ENCODE results near the gene ADAMTS3. TPM values are rescaled to one million over a fixed set of nuclear protein-coding genes. Genes with fewer than 3 reads are reported as not detected.

ADAMTS3 gene
- polyA plus RNA-seq, 2 of the 4 experiments (the other 2 are of a cell fraction): 0.03 TPM; not detected in 1

GRCh38 chr4:72484981-72485380 lies 84.0 kb downstream of the ADAMTS3 start:
- no peak for ATAC-seq
- FAIRE-seq: no peak
- POLR2A ChIA-PET: no interaction called here
- H3K27ac ChIP-seq: no peak overlapping the region
- no peak overlapping the region for H3K4me2 ChIP-seq
- TF ChIP-seq, protein P1, sequence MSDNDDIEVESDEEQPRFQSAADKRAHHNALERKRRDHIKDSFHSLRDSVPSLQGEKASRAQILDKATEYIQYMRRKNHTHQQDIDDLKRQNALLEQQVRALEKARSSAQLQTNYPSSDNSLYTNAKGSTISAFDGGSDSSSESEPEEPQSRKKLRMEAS (IDR thresholded peaks at IDR 0.05): no peak
- TF ChIP-seq KDM1A (IDR thresholded peaks at IDR 0.05; ENCODE audit: low read depth) (no peak), MAZ (IDR thresholded peaks at IDR 0.05; ENCODE audit: borderline replicate concordance, low read depth, low read length) (no peak), NR3C1 (IDR thresholded peaks at IDR 0.05) (no peak), HDAC2 (IDR thresholded peaks at IDR 0.05) (no peak), NPAS2 (CRISPR knock-in tag; IDR thresholded peaks at IDR 0.05; ENCODE audit: borderline replicate concordance) (no peak), NFE2L2 (conservative IDR thresholded peaks at IDR 0.05; ENCODE audit: low read length) (no peak), USF2 (IDR thresholded peaks at IDR 0.05) (no peak), ZFP36 (IDR thresholded peaks at IDR 0.05; ENCODE audit: borderline replicate concordance, partially characterized antibody) (no peak), RAD21 (conservative IDR thresholded peaks at IDR 0.05 in 1 of 2, IDR thresholded peaks at IDR 0.05 in 1 of 2) (no peak)
- TF ChIP-seq, protein P2, sequence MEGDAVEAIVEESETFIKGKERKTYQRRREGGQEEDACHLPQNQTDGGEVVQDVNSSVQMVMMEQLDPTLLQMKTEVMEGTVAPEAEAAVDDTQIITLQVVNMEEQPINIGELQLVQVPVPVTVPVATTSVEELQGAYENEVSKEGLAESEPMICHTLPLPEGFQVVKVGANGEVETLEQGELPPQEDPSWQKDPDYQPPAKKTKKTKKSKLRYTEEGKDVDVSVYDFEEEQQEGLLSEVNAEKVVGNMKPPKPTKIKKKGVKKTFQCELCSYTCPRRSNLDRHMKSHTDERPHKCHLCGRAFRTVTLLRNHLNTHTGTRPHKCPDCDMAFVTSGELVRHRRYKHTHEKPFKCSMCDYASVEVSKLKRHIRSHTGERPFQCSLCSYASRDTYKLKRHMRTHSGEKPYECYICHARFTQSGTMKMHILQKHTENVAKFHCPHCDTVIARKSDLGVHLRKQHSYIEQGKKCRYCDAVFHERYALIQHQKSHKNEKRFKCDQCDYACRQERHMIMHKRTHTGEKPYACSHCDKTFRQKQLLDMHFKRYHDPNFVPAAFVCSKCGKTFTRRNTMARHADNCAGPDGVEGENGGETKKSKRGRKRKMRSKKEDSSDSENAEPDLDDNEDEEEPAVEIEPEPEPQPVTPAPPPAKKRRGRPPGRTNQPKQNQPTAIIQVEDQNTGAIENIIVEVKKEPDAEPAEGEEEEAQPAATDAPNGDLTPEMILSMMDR (IDR thresholded peaks at IDR 0.05): no peak
- H3K4me3 ChIP-seq: no peak overlapping the region
- H3K4me1 ChIP-seq: no peaks in the 10 kb centered on the region
- DNase-seq (ENCODE audit: low read depth in 1 of 2, low spot score in 1 of 2): no peak
- no peaks in the 10 kb centered on the region for H3K9me3 ChIP-seq
- CTCF ChIA-PET: no interaction called here
- WGBS (ENCODE audit: missing lambda C conversion rate): 34% methylated on average over 1 of the region's 1 CpG

DNA sequence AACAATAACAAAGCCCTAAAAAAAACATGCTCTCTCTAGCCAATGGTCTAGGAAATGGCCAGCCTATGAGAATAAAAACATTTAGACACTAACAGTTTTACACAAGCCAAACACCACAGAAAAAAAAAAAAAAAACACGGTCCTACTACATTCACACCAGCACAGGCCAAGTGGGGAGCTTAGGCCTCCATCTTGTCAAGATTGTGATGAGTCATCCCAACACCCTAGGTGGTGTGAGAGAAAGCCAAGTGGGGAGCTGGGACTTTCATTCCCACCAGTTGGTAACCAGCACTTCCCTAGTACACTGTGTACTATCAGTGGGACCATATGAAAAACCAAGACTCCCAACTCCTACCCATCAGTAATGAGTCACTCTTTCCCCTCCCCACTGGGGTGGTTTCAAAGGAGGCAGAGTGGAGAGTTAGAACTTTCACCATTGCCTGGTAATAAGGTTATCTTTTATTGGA lies 95.6 kb downstream of the ADAMTS3 start:
- H3K4me2 ChIP-seq: no peak overlapping the region
- ChIA-PET POLR2A (no interaction called here), CTCF (no interaction called here)
- no peaks in the 10 kb centered on the region for H3K9me3 ChIP-seq
- TF ChIP-seq FOXS1 (CRISPR knock-in tag; IDR thresholded peaks at IDR 0.05) (no peak), NPAS2 (CRISPR knock-in tag; IDR thresholded peaks at IDR 0.05; ENCODE audit: borderline replicate concordance) (no peak), GATA3 (IDR thresholded peaks at IDR 0.05; ENCODE audit: borderline replicate concordance) (no peak), POLR2AphosphoS2 (conservative IDR thresholded peaks at IDR 0.05; ENCODE audit: low read length) (no peak), EHF (CRISPR knock-in tag; IDR thresholded peaks at IDR 0.05) (no peak), ZC3H11A (IDR thresholded peaks at IDR 0.05) (no peak), CBX2 (IDR thresholded peaks at IDR 0.05; ENCODE audit: borderline replicate concordance, low read depth) (no peak), MYC (IDR thresholded peaks at IDR 0.05; ENCODE audit: borderline replicate concordance, low read length) (no peak), RCOR1 (IDR thresholded peaks at IDR 0.05; ENCODE audit: low read depth, low read length) (no peak), CEBPB (IDR thresholded peaks at IDR 0.05) (no peak), CHD4 (IDR thresholded peaks at IDR 0.05; ENCODE audit: borderline replicate concordance) (no peak), PHF8 (IDR thresholded peaks at IDR 0.05; ENCODE audit: borderline replicate concordance, low read depth) (no peak), ZNF302 (CRISPR knock-in tag; IDR thresholded peaks at IDR 0.05) (no peak), HDAC2 (IDR thresholded peaks at IDR 0.05) (no peak), USF2 (IDR thresholded peaks at IDR 0.05) (no peak)
- H3K4me1 ChIP-seq: no peaks in the 10 kb centered on the region
- no peak for DNase-seq (ENCODE audit: low read depth in 1 of 2, low spot score in 1 of 2)
- WGBS (ENCODE audit: missing lambda C conversion rate): 58% methylated on average over 1 of the region's 1 CpG
- no peak for FAIRE-seq
- no peak for ATAC-seq
- no peak overlapping the region for H3K4me3 ChIP-seq
- no peak overlapping the region for H3K27ac ChIP-seq
